Heart left ventricle (tissue), 13 donors: ENCODE measurements around the gene TMEM42.

Experiments used
- CTCF ChIP-seq, 12 donors: fragments of 200-600 bp; sonication (generic) in 4 of 12; IDR thresholded peaks; one replicate each; pipeline versions ENCODE4 v1.5.0 to v1.8.0; 2018 to 2022; ENCODE audit warnings: antibody characterized with exemption in 12 of 12, mild to moderate bottlenecking in 5 of 12
- POLR2A ChIP-seq, 2 donors: fragments of 450-650 bp; IDR thresholded peaks; one replicate each; pipeline ENCODE4 v1.6.1; 2017; ENCODE audit warnings: antibody characterized with exemption in 2 of 2, mild to moderate bottlenecking in 2 of 2, moderate library complexity in 2 of 2
- donor health status: ischemic (EF 13 %, LVEDD 7.1; RV severe dilation, severe dysfunction).
- donor health status: DM: no; HTN: yes; CAD: no.
- donor health status: DM: no; HTN: no; CAD: no.
- donor health status: ischemic (EF 25% LVEDD 6.9; RV normal size, moderate dysfunction).
- donor health status: ischemic (EF 25% LVEDD 5.7; RV mildly dilated, moderate dysfunction).
- donor health status: ischemic (EF 35%, LVEDD 5.7; RV mildly dilated, moderate dysfunction).
- donor health status: nonischemic (EF 11% LVEDD 7.7; RV severe dilation, severe dysfunction).
- donor health status: DM: yes; HTN: yes; CAD: no.
- donor health status: PGD.
- donor health status: ischemic (EF 29% LVEDD 5.4; RV normal size, mild dysfunction).
- donor health status: nonischemic (EF 23%, LVEDD 6.1; RV moderate dilation, normal function).

- TF ChIP-seq CTCF (IDR thresholded peaks at IDR 0.05) (no peak), POLR2A (IDR thresholded peaks at IDR 0.05) (no peak)
These were observed 23.9 kb downstream of the TMEM42 start for GRCh38 chr3:44885618-44886017.
